Measurements from ENCODE around the gene FOXP1. TPM values are rescaled to one million over a fixed set of nuclear protein-coding genes. Genes with fewer than 3 reads are reported as not detected.
A peak's percentile ranks its signal among the peaks of the same experiment; 100 is the strongest.

FOXP1 gene
- total and polyA plus RNA-seq, 2 donors (not counting 1 experiment from before 2014, with no cell fraction given): 91.1 to 508 TPM

DNA sequence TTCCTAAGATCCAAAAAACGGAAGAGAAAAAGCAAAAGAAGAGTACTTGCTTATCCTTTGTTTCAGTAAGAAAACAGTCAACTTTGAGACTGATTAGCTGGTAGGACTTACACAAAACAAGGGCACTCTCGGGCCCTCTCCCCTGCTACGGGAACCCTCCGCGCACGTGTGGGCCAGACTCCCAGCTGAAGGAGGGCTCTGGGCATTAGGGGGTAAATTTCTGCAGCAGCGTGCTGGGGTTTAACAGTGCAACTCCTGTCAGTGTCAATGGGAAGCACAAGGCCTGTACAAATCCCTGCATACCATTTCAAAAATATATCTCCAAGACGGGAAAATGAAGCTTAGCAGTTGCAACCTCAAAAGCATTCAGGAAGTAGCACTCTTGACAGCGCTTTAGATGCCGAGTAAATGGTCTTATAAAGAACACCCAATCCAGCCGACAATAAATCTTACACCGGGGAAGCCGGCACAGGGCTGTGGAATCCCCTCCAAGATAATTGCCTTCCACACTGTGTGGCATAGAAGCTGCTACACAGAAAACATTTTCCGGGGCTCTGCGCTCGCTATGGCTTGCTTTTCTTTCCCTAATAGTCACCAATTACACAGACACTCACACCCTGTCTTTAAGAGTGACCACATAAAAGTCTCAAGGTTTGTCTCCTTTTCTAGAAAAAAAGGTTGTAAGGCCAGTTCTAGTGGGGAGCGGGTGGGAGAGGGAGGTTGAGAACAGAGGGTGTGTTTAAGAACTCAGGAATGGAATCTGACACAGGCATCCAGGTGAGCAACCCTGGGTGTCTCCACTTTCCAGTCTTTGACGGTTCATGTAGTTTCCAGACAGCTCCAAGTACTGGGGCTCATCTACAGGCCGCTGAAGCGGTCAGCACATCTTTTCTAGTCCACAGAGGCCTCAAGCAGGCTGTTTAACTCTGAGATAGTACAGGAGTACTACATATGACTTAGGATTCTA is 512.7 kb downstream of the FOXP1 start:
- WGBS (ENCODE audit: insufficient coverage): 62% methylated on average over 11 of the region's 20 CpGs
- H3K27me3 ChIP-seq (replicated peaks in 1 of 4; ENCODE audit: control extremely low read depth in 1 of 4, control insufficient read depth in 3 of 4, insufficient read depth in 4 of 4, low read length in 3 of 4): no peaks in the 10 kb centered on the region
- no peaks in the 10 kb centered on the region for H3K9me3 ChIP-seq (ENCODE audit: control extremely low read depth in 1 of 3, control insufficient read depth in 2 of 3, insufficient read depth in 1 of 3, low read length in 2 of 3)
- Mint-ChIP-seq H3K27me3 (no peaks in the 10 kb centered on the region), H3K4me1 (peaks cover 84% of the 10 kb centered on the region), H3K9me3 (ENCODE audit: insufficient read depth) (no peaks in the 10 kb centered on the region), H3K4me3 (no peak overlapping the region), H3K27ac (peak overlapping the region; percentile 71)
- intact Hi-C loops (cut with micrococcal nuclease): loop anchor here (1.0 to 10.0 kb wide), 4 partner anchors 63 to 516 kb away; no protein-coding TSS in a partner anchor
- TF ChIP-seq CTCF (IDR thresholded peaks at IDR 0.05) (no peak), EZH2 (IDR thresholded peaks at IDR 0.05; ENCODE audit: borderline replicate concordance, insufficient read depth, low read depth, low read length, poor library complexity, severe bottlenecking) (no peak)
- peak overlapping the region; percentile 2 to 77 for H3K27ac ChIP-seq (ENCODE audit: low read length in 2 of 2)
- H3K4me3 ChIP-seq (ENCODE audit: control extremely low read depth in 1 of 5, extremely low read depth in 1 of 5, insufficient read depth in 1 of 5, low read depth in 2 of 5, low read length in 4 of 5): no peak overlapping the region
- H3K79me2 ChIP-seq (ENCODE audit: control insufficient read depth, insufficient read depth, low read length): peaks cover 97% of the 10 kb centered on the region
- H3K36me3 ChIP-seq (replicated peaks in 1 of 2; ENCODE audit: control extremely low read depth in 1 of 2, control insufficient read depth in 1 of 2, extremely low read depth in 1 of 2, insufficient read depth in 2 of 2, low read length in 1 of 2): peaks cover 0 to 5% of the 10 kb centered on the region in 2 experiments
- no peak overlapping the region for H3K4me2 ChIP-seq (replicated peaks; ENCODE audit: low read depth, low read length, poor library complexity, severe bottlenecking)
- H4K20me1 ChIP-seq (ENCODE audit: control insufficient read depth, insufficient read depth, low read length, poor library complexity, severe bottlenecking): peaks cover 40% of the 10 kb centered on the region
- ATAC-seq (ENCODE audit: low read depth) (no peak), DNase-seq (no peak)
- POLR2A ChIA-PET: interaction anchor here (1.1 kb wide), 1 partner anchor 58 kb away, joined by 3 read pairs; no protein-coding TSS in a partner anchor
- H3K4me1 ChIP-seq (ENCODE audit: control insufficient read depth in 2 of 2, insufficient read depth in 2 of 2, low read length in 2 of 2): peaks cover 52 to 65% of the 10 kb centered on the region in 2 donors
- H3K9ac ChIP-seq (ENCODE audit: low read length): no peak overlapping the region
- no peak overlapping the region for H2AFZ ChIP-seq (ENCODE audit: insufficient read depth, low read depth, low read length, poor library complexity, severe bottlenecking)
- CTCF ChIA-PET: interaction anchor here (0.6 to 5.5 kb wide), 24 partner anchors 8 to 520 kb away, joined by 3 to 64 read pairs (median 4); no protein-coding TSS in a partner anchor

Measured in B cell (primary cell).